H1 (cell line): Measurements from ENCODE around the gene NBAS. TPM values are rescaled to one million over a fixed set of nuclear protein-coding genes. Genes with fewer than 3 reads are reported as not detected.

Experiments
- CTCF ChIA-PET: fragments of 300-600 bp; sonication (Branson Sonifier 250); formaldehyde crosslinking; loops from one replicate; lab custom pipeline; 2021; ENCODE audit not compliant: partially characterized antibody; lab: Charles Lee
- POLR2A ChIA-PET: fragments of 300-600 bp; sonication (Branson Sonifier 250); formaldehyde crosslinking; loops from one replicate; lab custom pipeline; 2021; ENCODE audit warnings: inconsistent platforms; ENCODE audit not compliant: partially characterized antibody; lab: Charles Lee
- DNase-seq, 2 experiments: peaks; one replicate each; pipeline versions ENCODE4 v3.0.0 to v3.0.0-alpha.2; 2010 to 2022; ENCODE audit warnings: low spot score in 2 of 2, low read depth in 1 of 2, mixed read lengths in 1 of 2
- FAIRE-seq: peaks from 2 replicates; lab custom pipeline; 2011; peaks lifted over from hg19 to GRCh38; lab: Jason Lieb, UNC
- H2AFZ ChIP-seq: 2 replicates; pipeline ENCODE4 v1.8.1; 2012; ENCODE audit warnings: low read length, inconsistent platforms
- H2AK5ac ChIP-seq: 2 replicates; pipeline ENCODE4 v1.6.1; 2013; ENCODE audit warnings: low read depth, low read length
- H2BK120ac ChIP-seq: replicated peaks from 2 replicates; pipeline ENCODE3; 2013; ENCODE audit warnings: low read depth, low read length, inconsistent platforms
- H2BK12ac ChIP-seq: 2 replicates; pipeline ENCODE4 v1.6.1; 2013; ENCODE audit warnings: low read depth, low read length
- H2BK15ac ChIP-seq: 2 replicates; pipeline ENCODE4 v1.6.1; 2013; ENCODE audit warnings: low read length
- H2BK20ac ChIP-seq: 2 replicates; pipeline ENCODE4 v1.6.1; 2013; ENCODE audit warnings: low read length
- H2BK5ac ChIP-seq: 2 replicates; pipeline ENCODE4 v1.6.1; 2013; ENCODE audit warnings: low read depth, low read length
- H3K14ac ChIP-seq: 2 replicates; pipeline ENCODE4 v1.6.1; 2013; ENCODE audit warnings: inconsistent platforms; ENCODE audit not compliant: insufficient read length
- H3K18ac ChIP-seq: 2 replicates; pipeline ENCODE4 v1.6.1; 2013; ENCODE audit warnings: low read length; ENCODE audit errors: extremely low read depth
- H3K23ac ChIP-seq: 2 replicates; pipeline ENCODE4 v1.6.1; 2013; ENCODE audit warnings: inconsistent platforms; ENCODE audit not compliant: insufficient read length
- H3K23me2 ChIP-seq: 2 replicates; pipeline ENCODE4 v1.6.1; 2013; ENCODE audit warnings: low read depth, low read length
- H3K27ac ChIP-seq: 2 replicates; pipeline ENCODE4 v1.6.1; 2011; ENCODE audit warnings: low read depth, low read length, inconsistent platforms
- H3K27me3 ChIP-seq, 4 experiments: replicated peaks in 1 of 4; 1 replicate in 1 of 4; 2 replicates in 3 of 4; pipeline versions ENCODE4 v1.6.1 to v1.8.1; 2011 to 2013; ENCODE audit warnings: low read length in 3 of 4, mild to moderate bottlenecking in 3 of 4, inconsistent platforms in 2 of 4, mixed read lengths in 2 of 4, moderate library complexity in 1 of 4; ENCODE audit not compliant: control insufficient read depth in 3 of 4, insufficient read depth in 3 of 4; ENCODE audit errors: extremely low read depth in 1 of 4
- H3K36me3 ChIP-seq, 4 experiments: 2 replicates each; pipeline versions ENCODE4 v1.6.1 to v1.8.1; 2011 to 2013; ENCODE audit warnings: mild to moderate bottlenecking in 4 of 4, low read length in 3 of 4, moderate library complexity in 2 of 4, control low read depth in 1 of 4, inconsistent platforms in 1 of 4; ENCODE audit not compliant: insufficient read depth in 4 of 4, control insufficient read depth in 2 of 4
- H3K4ac ChIP-seq: replicated peaks from 2 replicates; pipeline ENCODE3; 2013; ENCODE audit warnings: low read length, low read depth, mixed read lengths, inconsistent platforms; ENCODE audit not compliant: insufficient read length
- H3K4me1 ChIP-seq, 4 experiments: replicated peaks in 1 of 4; 1 replicate in 1 of 4; 2 replicates in 3 of 4; pipeline versions ENCODE4 v1.6.1 to v1.8.1; 2011 to 2013; ENCODE audit warnings: low read length in 3 of 4, inconsistent platforms in 2 of 4, mixed read lengths in 1 of 4; ENCODE audit not compliant: insufficient read depth in 4 of 4, control insufficient read depth in 3 of 4
- H3K4me2 ChIP-seq, 2 experiments: 2 replicates each; pipeline versions ENCODE4 v1.6.1 to v1.8.1; 2011 to 2013; ENCODE audit warnings: low read depth in 2 of 2, low read length in 2 of 2, control low read depth in 1 of 2, inconsistent platforms in 1 of 2, mild to moderate bottlenecking in 1 of 2; ENCODE audit not compliant: insufficient read depth in 1 of 2
- H3K4me3 ChIP-seq, 4 experiments: fragments of 200-600, 300-600 bp in 1 of 4; sonication (generic), shearing (Covaris generic), sonication (Bioruptor Twin) in 1 of 4; 2 replicates each; pipeline versions ENCODE4 v1.5.1 to v1.8.1; 2011 to 2016; ENCODE audit warnings: low read length in 4 of 4, low read depth in 3 of 4, control low read depth in 2 of 4, inconsistent platforms in 2 of 4, mild to moderate bottlenecking in 2 of 4, mixed read lengths in 1 of 4, moderate library complexity in 1 of 4; ENCODE audit not compliant: insufficient read depth in 2 of 4; ENCODE audit errors: extremely low read depth in 1 of 4
- H3K56ac ChIP-seq: replicated peaks from 2 replicates; pipeline ENCODE3; 2013; ENCODE audit warnings: low read depth, mild to moderate bottlenecking, mixed read lengths, low read length, inconsistent platforms; ENCODE audit not compliant: insufficient read length
- H3K79me1 ChIP-seq: 2 replicates; pipeline ENCODE4 v1.6.1; 2013; ENCODE audit warnings: low read depth, low read length, control low read depth
- H3K79me2 ChIP-seq, 2 experiments: 2 replicates each; pipeline versions ENCODE4 v1.6.1 to v1.8.1; 2012 to 2013; ENCODE audit warnings: low read length in 2 of 2, mild to moderate bottlenecking in 2 of 2, inconsistent platforms in 1 of 2; ENCODE audit not compliant: insufficient read depth in 2 of 2, control insufficient read depth in 1 of 2
- H3K9ac ChIP-seq, 4 experiments: replicated peaks in 1 of 4; 1 replicate in 1 of 4; 2 replicates in 3 of 4; pipeline versions ENCODE4 v1.6.1 to v1.8.1; 2011 to 2013; ENCODE audit warnings: low read depth in 3 of 4, low read length in 3 of 4, control low read depth in 2 of 4, mild to moderate bottlenecking in 2 of 4, moderate library complexity in 2 of 4, inconsistent platforms in 1 of 4; ENCODE audit errors: extremely low read depth in 1 of 4
- H3K9me3 ChIP-seq, 2 experiments: 2 replicates each; pipeline versions ENCODE4 v1.6.1 to v1.8.1; 2012 to 2013; ENCODE audit warnings: mild to moderate bottlenecking in 2 of 2, moderate library complexity in 2 of 2, control low read depth in 1 of 2, inconsistent platforms in 1 of 2, low read depth in 1 of 2, low read length in 1 of 2, mixed read lengths in 1 of 2; ENCODE audit not compliant: insufficient read depth in 2 of 2
- H4K20me1 ChIP-seq, 2 experiments: replicated peaks in 1 of 2; 2 replicates each; pipeline versions ENCODE3 to v1.8.1; 2011 to 2013; ENCODE audit warnings: inconsistent platforms in 2 of 2, low read length in 2 of 2, mild to moderate bottlenecking in 1 of 2; ENCODE audit not compliant: insufficient read depth in 2 of 2, control insufficient read depth in 1 of 2
- H4K5ac ChIP-seq: 2 replicates; pipeline ENCODE4 v1.6.1; 2013; ENCODE audit warnings: low read length, low read depth, mixed read lengths, inconsistent platforms; ENCODE audit not compliant: insufficient read length
- H4K8ac ChIP-seq: 2 replicates; pipeline ENCODE4 v1.8.0; 2013; ENCODE audit warnings: mild to moderate bottlenecking, moderate library complexity, low read length, inconsistent platforms; ENCODE audit not compliant: insufficient read depth; ENCODE audit errors: extremely low read depth
- H4K91ac ChIP-seq: replicated peaks from 2 replicates; pipeline ENCODE3; 2013; ENCODE audit warnings: low read length, mixed read lengths, inconsistent platforms; ENCODE audit not compliant: insufficient read length
- JUN ChIP-seq: IDR thresholded peaks from 2 replicates; pipeline ENCODE4 v1.6.1; 2011; ENCODE audit warnings: low read depth, mild to moderate bottlenecking, improper control_type of control experiment, low read length
- KDM4A ChIP-seq: IDR thresholded peaks from one replicate; pipeline ENCODE4 v1.7.1; 2012; ENCODE audit warnings: low read depth, mild to moderate bottlenecking, moderate library complexity, low read length, inconsistent platforms; ENCODE audit not compliant: severe bottlenecking
- POU5F1 ChIP-seq: IDR thresholded peaks from 2 replicates; pipeline ENCODE4 v1.6.1; 2011; ENCODE audit warnings: low read depth, mild to moderate bottlenecking, low read length, moderate library complexity
- WGBS, 2 experiments: shearing (Covaris generic) in 1 of 2; methylation state at CpG; one replicate each; pipeline versions ENCODE4 v1.1.6 to v1.1.7; 2013 to 2015; ENCODE audit warnings: low lambda C conversion rate in 2 of 2, mixed read lengths in 2 of 2, inconsistent platforms in 1 of 2, low coverage in 1 of 2, missing lambda C conversion rate in 1 of 2; ENCODE audit not compliant: insufficient replicate concordance in 2 of 2, insufficient coverage in 1 of 2, insufficient read length in 1 of 2; ENCODE audit errors: extremely low coverage in 1 of 2, missing lambda C conversion rate in 1 of 2; 5-methylcytosine and 5-hydroxymethylcytosine counted together
- polyA plus RNA-seq, 7 experiments: library from polyadenylated mRNA; depleted of rRNA in 3 of 7; stranded (reverse) in 5 of 7; unstranded in 2 of 7; fragments of >200 nt in 5 of 7; fragments of 200-250 nt in 2 of 7; gene quantifications; 1 replicate in 5 of 7; 2 replicates in 1 of 7; 4 replicates in 1 of 7; pipeline versions ENCODE4 v1.2.1 to v1.2.3, GENCODE V29; 2011 to 2013; ENCODE audit warnings: missing spikeins in 2 of 7, mixed read lengths in 2 of 7
- total RNA-seq: library from RNA; stranded (reverse); fragmentation: NEBNext Ultra II Directional; extraction: Animal tissue kit (Norgen Biotek cat#: 25700); gene quantifications from 2 replicates; pipeline ENCODE4 v1.2.1, GENCODE V29; 2021
- TF ChIP-seq, protein P1 (sequence below), 3 experiments: IDR thresholded peaks; 1 replicate in 2 of 3; 2 replicates in 1 of 3; pipeline versions ENCODE4 v1.5.1 to v1.6.1; 2011; ENCODE audit warnings: low read length in 3 of 3, mild to moderate bottlenecking in 3 of 3, inconsistent platforms in 2 of 3, low read depth in 1 of 3, moderate library complexity in 1 of 3; ENCODE audit not compliant: insufficient read depth in 1 of 3; ENCODE audit errors: control extremely low read depth in 1 of 3

The NBAS gene
- total and polyA plus RNA-seq, 2 of the 8 experiments (the other 6 are each of a cell fraction or from before 2014, with no cell fraction given), result 19.6 to 34.8 TPM

DNA sequence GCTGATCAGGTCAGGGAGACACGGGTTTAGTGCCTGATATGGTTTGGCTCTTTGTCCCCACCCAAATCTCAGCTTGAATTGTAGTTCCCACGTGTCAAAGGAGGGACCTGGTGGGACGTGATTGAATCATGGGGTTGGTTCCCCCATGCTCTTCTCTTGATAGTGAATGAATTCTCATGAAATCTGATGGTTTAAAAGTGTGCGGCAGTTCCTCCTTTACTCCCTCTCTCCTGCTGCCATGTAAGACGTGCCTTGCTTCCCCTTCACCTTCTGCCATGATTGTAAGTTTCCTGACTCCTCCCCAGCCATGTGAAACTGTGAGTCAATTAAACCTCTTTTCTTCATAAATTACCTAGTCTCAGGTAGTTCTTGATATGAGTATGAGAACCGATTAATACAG is 424.5 kb downstream of the NBAS start:
- no peak overlapping the region for H2AFZ ChIP-seq
- H4K91ac ChIP-seq, result no peak overlapping the region
- H3K18ac ChIP-seq, result no peak overlapping the region
- H2BK5ac ChIP-seq, result no peak overlapping the region
- no peak overlapping the region for H2BK12ac ChIP-seq
- no peaks in the 10 kb centered on the region for H3K79me1 ChIP-seq
- no peak overlapping the region for H2BK15ac ChIP-seq
- FAIRE-seq, result no peak
- no peak overlapping the region for H4K5ac ChIP-seq
- no peak for DNase-seq
- H3K4me1 ChIP-seq, result no peaks in the 10 kb centered on the region
- no peak overlapping the region for H4K8ac ChIP-seq
- POLR2A ChIA-PET, result no interaction called here
- H2AK5ac ChIP-seq, result no peak overlapping the region
- no peaks in the 10 kb centered on the region for H3K27me3 ChIP-seq
- WGBS, 2 experiments, result 98% methylated on average over 6 of the region's 6 CpGs; no CpG with 5 or more reads in 1 of the 2 experiments
- no peak overlapping the region for H3K9ac ChIP-seq
- H3K79me2 ChIP-seq, result no peaks in the 10 kb centered on the region
- H3K4me3 ChIP-seq, result no peak overlapping the region
- H3K27ac ChIP-seq, result no peak overlapping the region
- TF ChIP-seq, protein P1, sequence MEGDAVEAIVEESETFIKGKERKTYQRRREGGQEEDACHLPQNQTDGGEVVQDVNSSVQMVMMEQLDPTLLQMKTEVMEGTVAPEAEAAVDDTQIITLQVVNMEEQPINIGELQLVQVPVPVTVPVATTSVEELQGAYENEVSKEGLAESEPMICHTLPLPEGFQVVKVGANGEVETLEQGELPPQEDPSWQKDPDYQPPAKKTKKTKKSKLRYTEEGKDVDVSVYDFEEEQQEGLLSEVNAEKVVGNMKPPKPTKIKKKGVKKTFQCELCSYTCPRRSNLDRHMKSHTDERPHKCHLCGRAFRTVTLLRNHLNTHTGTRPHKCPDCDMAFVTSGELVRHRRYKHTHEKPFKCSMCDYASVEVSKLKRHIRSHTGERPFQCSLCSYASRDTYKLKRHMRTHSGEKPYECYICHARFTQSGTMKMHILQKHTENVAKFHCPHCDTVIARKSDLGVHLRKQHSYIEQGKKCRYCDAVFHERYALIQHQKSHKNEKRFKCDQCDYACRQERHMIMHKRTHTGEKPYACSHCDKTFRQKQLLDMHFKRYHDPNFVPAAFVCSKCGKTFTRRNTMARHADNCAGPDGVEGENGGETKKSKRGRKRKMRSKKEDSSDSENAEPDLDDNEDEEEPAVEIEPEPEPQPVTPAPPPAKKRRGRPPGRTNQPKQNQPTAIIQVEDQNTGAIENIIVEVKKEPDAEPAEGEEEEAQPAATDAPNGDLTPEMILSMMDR (IDR thresholded peaks at IDR 0.05; ENCODE audit: control extremely low read depth in 1 of 3, insufficient read depth in 1 of 3, low read depth in 1 of 3, low read length in 3 of 3), result no peak
- TF ChIP-seq JUN (no peak), KDM4A (no peak), POU5F1 (no peak)
- TF ChIP-seq, all 59 proteins: peak for 0
- H3K14ac ChIP-seq, result no peak overlapping the region
- H2BK20ac ChIP-seq, result no peak overlapping the region
- H3K23ac ChIP-seq, result no peak overlapping the region
- H3K4ac ChIP-seq, result no peak overlapping the region
- H4K20me1 ChIP-seq, result no peaks in the 10 kb centered on the region
- peaks cover 0 to 5% of the 10 kb centered on the region in 2 experiments; a peak in 1 of 4 replicates for H3K9me3 ChIP-seq
- H3K23me2 ChIP-seq, result no peaks in the 10 kb centered on the region
- CTCF ChIA-PET, result interaction anchor here (0.6 to 1.0 kb wide), 3 partner anchors 11 to 89 kb away, joined by 3 read pairs; no protein-coding TSS in a partner anchor
- no peak overlapping the region for H3K4me2 ChIP-seq
- H3K56ac ChIP-seq, result no peak overlapping the region
- no peak overlapping the region for H2BK120ac ChIP-seq
- no peaks in the 10 kb centered on the region for H3K36me3 ChIP-seq
